K562 (cell line): ENCODE measurements around the gene NKG7. TPM values are rescaled to one million over a fixed set of nuclear protein-coding genes. Genes with fewer than 3 reads are reported as not detected.
A peak's percentile ranks its signal among the peaks of the same experiment; 100 is the strongest.

ENCODE experiments used
- CBX8 ChIP-seq: fragments of 200-600 bp; sonication (generic); IDR thresholded peaks from 2 replicates; pipeline ENCODE4 v1.6.1; 2012; ENCODE audit warnings: borderline replicate concordance, mixed run types, low read depth, mild to moderate bottlenecking, moderate library complexity, mixed read lengths, low read length, control low read depth, inconsistent platforms; ENCODE audit not compliant: poor library complexity, severe bottlenecking; ENCODE audit errors: extremely low read depth
- ETS2 ChIP-seq: IDR thresholded peaks from 2 replicates; pipeline ENCODE4 v1.6.1; 2016; ENCODE audit warnings: borderline replicate concordance, missing genetic modification characterization, mild to moderate bottlenecking, moderate library complexity, missing compliant biosample characterization; ENCODE audit not compliant: poor library complexity, severe bottlenecking
- FOXA3 ChIP-seq, 2 experiments: fragments of 450-650 bp in 1 of 2; sonication (generic) in 1 of 2; formaldehyde crosslinking; IDR thresholded peaks in 1 of 2; conservative IDR thresholded peaks in 1 of 2; 2 replicates each; pipeline versions ENCODE4 v1.4.0 to v1.8.0; 2020 to 2022; ENCODE audit warnings: mild to moderate bottlenecking in 2 of 2, missing genetic modification reagents in 1 of 2
- FOXJ2 ChIP-seq: fragments of 200-800 bp; sonication (Bioruptor generic); IDR thresholded peaks from 2 replicates; pipeline ENCODE4 v1.6.1; 2016; ENCODE audit warnings: missing genetic modification characterization, missing compliant biosample characterization
- GATAD2B ChIP-seq: fragments of 450-650 bp; IDR thresholded peaks from 2 replicates; pipeline ENCODE4 v1.6.1; 2017; ENCODE audit warnings: mild to moderate bottlenecking, borderline replicate concordance
- HOXB6 ChIP-seq: fragments of 250-450 bp; sonication (Bioruptor Pico); IDR thresholded peaks from 2 replicates; pipeline ENCODE4 v1.5.1; 2022; ENCODE audit warnings: mild to moderate bottlenecking, borderline replicate concordance
- KLF10 ChIP-seq: fragments of 250-450 bp; sonication (Bioruptor Pico); IDR thresholded peaks from 2 replicates; pipeline ENCODE4 v1.6.1; 2021; ENCODE audit warnings: matching md5 sums
- MTA1 ChIP-seq: fragments of 450-650 bp; IDR thresholded peaks from 2 replicates; pipeline ENCODE4 v1.6.1; 2017; ENCODE audit warnings: borderline replicate concordance
- NCOA4 ChIP-seq: fragments of 450-650 bp; IDR thresholded peaks from 2 replicates; pipeline ENCODE4 v1.6.1; 2018; ENCODE audit warnings: mild to moderate bottlenecking; ENCODE audit not compliant: partially characterized antibody
- NELFE ChIP-seq: IDR thresholded peaks from 2 replicates; pipeline ENCODE4 v1.6.1; 2011; ENCODE audit warnings: mild to moderate bottlenecking; ENCODE audit not compliant: insufficient read depth, insufficient read length
- NRF1 ChIP-seq, 2 experiments: fragments of 450-650 bp; IDR thresholded peaks in 1 of 2; conservative IDR thresholded peaks in 1 of 2; 2 replicates each; pipeline ENCODE4 v1.6.1; 2014; ENCODE audit warnings: mild to moderate bottlenecking in 2 of 2
- PHB ChIP-seq: fragments of 250-450 bp; sonication (Bioruptor Pico); IDR thresholded peaks from 2 replicates; pipeline ENCODE4 v1.5.0; 2021
- SIRT6 ChIP-seq: IDR thresholded peaks from one replicate; pipeline ENCODE4 v1.6.1; 2012; ENCODE audit warnings: low read depth, mild to moderate bottlenecking, control low read depth, inconsistent platforms, low read length, moderate library complexity
- SMAD3 ChIP-seq: fragments of 450-650 bp; formaldehyde crosslinking; conservative IDR thresholded peaks from 2 replicates; pipeline ENCODE4 v1.4.0; 2020; ENCODE audit warnings: mild to moderate bottlenecking
- SNIP1 ChIP-seq: fragments of 450-650 bp; IDR thresholded peaks from 2 replicates; pipeline ENCODE4 v1.7.1; 2017; ENCODE audit warnings: low read depth, mild to moderate bottlenecking
- TBP ChIP-seq: optimal IDR thresholded peaks from 2 replicates; pipeline ENCODE3; 2011; ENCODE audit warnings: low read depth, low read length, improper control_type of control experiment
- YY1 ChIP-seq, 3 experiments: IDR thresholded peaks; 2 replicates each; pipeline ENCODE4 v1.6.1; 2011; ENCODE audit warnings: low read length in 2 of 3, mild to moderate bottlenecking in 2 of 3, moderate library complexity in 2 of 3, borderline replicate concordance in 1 of 3, control low read depth in 1 of 3, low read depth in 1 of 3; ENCODE audit not compliant: insufficient read depth in 3 of 3, insufficient replicate concordance in 2 of 3, control insufficient read depth in 1 of 3, insufficient read length in 1 of 3; ENCODE audit errors: extremely low read depth in 1 of 3
- ZNF354B ChIP-seq: fragments of 250-450 bp; sonication (Bioruptor Pico); IDR thresholded peaks from 2 replicates; pipeline ENCODE4 v1.4.0; 2020
- polyA plus RNA-seq, 8 experiments: library from polyadenylated mRNA; depleted of rRNA in 4 of 8; stranded (reverse) in 5 of 8; unstranded in 3 of 8; fragments of >200 nt; fragmentation: Nextera tagmentation in 2 of 8; fragmentation: Illumina TruSeq in 1 of 8; extraction: Ambion mirVana in 2 of 8; extraction: Trizol in 1 of 8; gene quantifications; 2 replicates each; pipeline versions ENCODE4 v1.2.1 to v1.2.3, GENCODE V29; 2011 to 2014; ENCODE audit warnings: inconsistent platforms in 1 of 8, missing spikeins in 1 of 8
- total RNA-seq, 7 experiments: library from RNA; depleted of rRNA in 6 of 7; stranded (reverse); fragments of >200 nt in 6 of 7; fragmentation: Illumina TruSeq in 2 of 7; extraction: Trizol in 2 of 7; gene quantifications; 2 replicates each; pipeline versions ENCODE4 v1.2.1 to v1.2.3, GENCODE V29; 2011 to 2021; ENCODE audit warnings: low replicate concordance in 1 of 7
- TF ChIP-seq, protein P1 (sequence below), 2 experiments: fragments of 150-350 bp in 1 of 2; IDR thresholded peaks; 2 replicates each; pipeline ENCODE4 v1.6.1; 2012 to 2016; ENCODE audit warnings: low read depth in 2 of 2, low read length in 2 of 2, mild to moderate bottlenecking in 1 of 2, moderate library complexity in 1 of 2
- TF ChIP-seq, protein P2 (sequence below): sonication (generic); formaldehyde crosslinking; IDR thresholded peaks from 2 replicates; pipeline ENCODE4 v1.8.1; 2022; ENCODE audit warnings: missing genetic modification reagents
- TF ChIP-seq, protein P3 (sequence below): sonication (generic); formaldehyde crosslinking; IDR thresholded peaks from 2 replicates; pipeline ENCODE4 v1.8.0; 2022; ENCODE audit warnings: mild to moderate bottlenecking, low read depth, missing genetic modification reagents

NKG7 gene
- total and polyA plus RNA-seq, 9 of the 15 experiments (the other 6 are each of a cell fraction or from before 2014, with no cell fraction given) = 0.30 to 0.70 (median 0.51) TPM; not detected in 2

DNA sequence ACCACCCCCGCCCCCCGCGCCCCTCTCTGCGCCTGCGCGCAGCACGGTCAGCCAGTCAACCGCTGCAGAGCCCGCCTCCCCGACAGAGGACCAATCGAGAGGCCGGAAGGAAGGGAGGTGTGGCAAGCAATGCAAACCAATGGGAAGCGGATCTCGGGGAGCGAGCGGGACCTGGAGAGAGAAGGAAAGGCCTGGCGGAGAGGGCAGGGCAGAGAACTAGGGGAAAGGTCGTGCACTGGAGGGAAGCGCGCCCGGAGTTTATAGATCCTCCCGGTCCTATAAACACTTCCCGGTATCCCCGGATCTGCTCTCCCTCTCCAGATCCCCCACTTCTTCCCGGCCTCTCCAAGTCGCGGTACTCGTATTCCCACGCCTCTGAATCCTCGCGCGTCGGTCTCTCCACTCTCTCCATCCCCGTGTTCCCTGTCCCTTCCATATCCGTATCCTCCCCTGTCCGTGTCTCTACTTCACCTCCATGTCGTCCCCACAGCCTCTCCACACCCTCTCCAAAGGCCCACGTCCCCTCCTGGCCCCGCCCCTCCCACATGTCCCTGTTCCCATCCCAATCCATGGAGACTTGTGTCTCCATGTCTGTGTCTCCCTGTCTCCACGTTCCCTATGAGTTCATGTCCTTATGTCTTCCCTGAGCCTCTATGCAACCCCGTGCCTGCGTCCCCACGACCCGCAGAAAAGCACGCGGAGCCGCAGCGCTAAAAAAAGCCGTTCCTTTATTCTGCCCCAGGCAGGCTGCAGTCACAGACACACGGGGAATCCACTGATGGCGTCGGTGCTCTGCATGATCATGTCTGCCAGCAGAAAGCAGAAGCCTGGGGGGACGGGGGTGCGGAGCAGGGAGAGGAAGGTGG, 5.8 kb downstream of the NKG7 start (continued):
- TF ChIP-seq, protein P1, sequence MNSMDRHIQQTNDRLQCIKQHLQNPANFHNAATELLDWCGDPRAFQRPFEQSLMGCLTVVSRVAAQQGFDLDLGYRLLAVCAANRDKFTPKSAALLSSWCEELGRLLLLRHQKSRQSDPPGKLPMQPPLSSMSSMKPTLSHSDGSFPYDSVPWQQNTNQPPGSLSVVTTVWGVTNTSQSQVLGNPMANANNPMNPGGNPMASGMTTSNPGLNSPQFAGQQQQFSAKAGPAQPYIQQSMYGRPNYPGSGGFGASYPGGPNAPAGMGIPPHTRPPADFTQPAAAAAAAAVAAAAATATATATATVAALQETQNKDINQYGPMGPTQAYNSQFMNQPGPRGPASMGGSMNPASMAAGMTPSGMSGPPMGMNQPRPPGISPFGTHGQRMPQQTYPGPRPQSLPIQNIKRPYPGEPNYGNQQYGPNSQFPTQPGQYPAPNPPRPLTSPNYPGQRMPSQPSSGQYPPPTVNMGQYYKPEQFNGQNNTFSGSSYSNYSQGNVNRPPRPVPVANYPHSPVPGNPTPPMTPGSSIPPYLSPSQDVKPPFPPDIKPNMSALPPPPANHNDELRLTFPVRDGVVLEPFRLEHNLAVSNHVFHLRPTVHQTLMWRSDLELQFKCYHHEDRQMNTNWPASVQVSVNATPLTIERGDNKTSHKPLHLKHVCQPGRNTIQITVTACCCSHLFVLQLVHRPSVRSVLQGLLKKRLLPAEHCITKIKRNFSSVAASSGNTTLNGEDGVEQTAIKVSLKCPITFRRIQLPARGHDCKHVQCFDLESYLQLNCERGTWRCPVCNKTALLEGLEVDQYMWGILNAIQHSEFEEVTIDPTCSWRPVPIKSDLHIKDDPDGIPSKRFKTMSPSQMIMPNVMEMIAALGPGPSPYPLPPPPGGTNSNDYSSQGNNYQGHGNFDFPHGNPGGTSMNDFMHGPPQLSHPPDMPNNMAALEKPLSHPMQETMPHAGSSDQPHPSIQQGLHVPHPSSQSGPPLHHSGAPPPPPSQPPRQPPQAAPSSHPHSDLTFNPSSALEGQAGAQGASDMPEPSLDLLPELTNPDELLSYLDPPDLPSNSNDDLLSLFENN (IDR thresholded peaks at IDR 0.05; ENCODE audit: low read depth in 2 of 2, low read length in 2 of 2) = no peak
- TF ChIP-seq ZNF354B (CRISPR knock-in tag) = no peak
- peak; percentile 89 to 90 for TF ChIP-seq NRF1 (conservative IDR thresholded peaks at IDR 0.05 in 1 of 2, IDR thresholded peaks at IDR 0.05 in 1 of 2)
- TF ChIP-seq ETS2 (tag) = no peak
- TF ChIP-seq HOXB6 (CRISPR knock-in tag) = no peak
- TF ChIP-seq YY1 (IDR thresholded peaks at IDR 0.05; ENCODE audit: borderline replicate concordance in 1 of 3, control insufficient read depth in 1 of 3, extremely low read depth in 1 of 3, insufficient read depth in 3 of 3, insufficient read length in 1 of 3, insufficient replicate concordance in 2 of 3, low read depth in 1 of 3, low read length in 2 of 3) = peak in 1 of 3 experiments; percentile 53
- TF ChIP-seq, protein P2, sequence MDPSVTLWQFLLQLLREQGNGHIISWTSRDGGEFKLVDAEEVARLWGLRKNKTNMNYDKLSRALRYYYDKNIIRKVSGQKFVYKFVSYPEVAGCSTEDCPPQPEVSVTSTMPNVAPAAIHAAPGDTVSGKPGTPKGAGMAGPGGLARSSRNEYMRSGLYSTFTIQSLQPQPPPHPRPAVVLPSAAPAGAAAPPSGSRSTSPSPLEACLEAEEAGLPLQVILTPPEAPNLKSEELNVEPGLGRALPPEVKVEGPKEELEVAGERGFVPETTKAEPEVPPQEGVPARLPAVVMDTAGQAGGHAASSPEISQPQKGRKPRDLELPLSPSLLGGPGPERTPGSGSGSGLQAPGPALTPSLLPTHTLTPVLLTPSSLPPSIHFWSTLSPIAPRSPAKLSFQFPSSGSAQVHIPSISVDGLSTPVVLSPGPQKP = no peak
- peak; percentile 92 for TF ChIP-seq TBP
- TF ChIP-seq FOXA3 (CRISPR knock-in tag; conservative IDR thresholded peaks at IDR 0.05 in 1 of 2, IDR thresholded peaks at IDR 0.05 in 1 of 2) = no peak
- no peak for TF ChIP-seq FOXJ2
- TF ChIP-seq SMAD3 (CRISPR knock-in tag) = no peak
- TF ChIP-seq GATAD2B = no peak
- no peak for TF ChIP-seq CBX8
- no peak for TF ChIP-seq NELFE
- peak; percentile 14 for TF ChIP-seq NCOA4
- TF ChIP-seq SNIP1 = no peak
- TF ChIP-seq KLF10 (CRISPR knock-in tag) = no peak
- TF ChIP-seq, protein P3, sequence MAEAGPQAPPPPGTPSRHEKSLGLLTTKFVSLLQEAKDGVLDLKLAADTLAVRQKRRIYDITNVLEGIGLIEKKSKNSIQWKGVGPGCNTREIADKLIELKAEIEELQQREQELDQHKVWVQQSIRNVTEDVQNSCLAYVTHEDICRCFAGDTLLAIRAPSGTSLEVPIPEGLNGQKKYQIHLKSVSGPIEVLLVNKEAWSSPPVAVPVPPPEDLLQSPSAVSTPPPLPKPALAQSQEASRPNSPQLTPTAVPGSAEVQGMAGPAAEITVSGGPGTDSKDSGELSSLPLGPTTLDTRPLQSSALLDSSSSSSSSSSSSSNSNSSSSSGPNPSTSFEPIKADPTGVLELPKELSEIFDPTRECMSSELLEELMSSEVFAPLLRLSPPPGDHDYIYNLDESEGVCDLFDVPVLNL (CRISPR knock-in tag) = no peak
- no peak for TF ChIP-seq SIRT6
- TF ChIP-seq MTA1 = no peak; the same call in 1 of the 2 replicates
- no peak for TF ChIP-seq PHB (CRISPR knock-in tag)
